HL-60/S4 (cell line): ENCODE data around the gene MAP7D2.

Experiments
- in situ Hi-C: fragments of 300-500 bp; cut with MboI; formaldehyde crosslinking; loops from 2 replicates; pipeline ENCODE4 v1.14.3; 2022; ENCODE audit warnings: low sequenced_read_pairs

The MAP7D2 gene

DNA sequence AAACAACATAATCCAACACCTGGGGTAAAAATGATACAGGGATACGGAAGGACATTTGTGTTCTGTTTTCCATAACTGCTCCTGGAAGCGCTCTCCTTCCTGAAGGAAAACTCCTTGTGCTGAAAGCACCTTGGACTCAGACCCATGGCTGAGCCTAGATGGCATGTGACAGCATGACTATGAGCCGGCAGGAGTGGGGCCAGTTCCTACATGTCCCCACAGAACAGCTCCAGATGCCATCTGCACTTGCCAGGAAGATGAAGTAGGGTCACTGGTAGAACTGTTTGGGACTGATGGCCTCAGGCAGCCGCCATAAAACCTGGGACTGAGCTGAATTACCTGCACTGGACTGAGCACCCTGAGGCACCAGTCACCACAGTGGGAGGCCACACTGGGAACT, 69.8 kb downstream of the MAP7D2 start:
- in situ Hi-C loops, result no loop called here

DNA sequence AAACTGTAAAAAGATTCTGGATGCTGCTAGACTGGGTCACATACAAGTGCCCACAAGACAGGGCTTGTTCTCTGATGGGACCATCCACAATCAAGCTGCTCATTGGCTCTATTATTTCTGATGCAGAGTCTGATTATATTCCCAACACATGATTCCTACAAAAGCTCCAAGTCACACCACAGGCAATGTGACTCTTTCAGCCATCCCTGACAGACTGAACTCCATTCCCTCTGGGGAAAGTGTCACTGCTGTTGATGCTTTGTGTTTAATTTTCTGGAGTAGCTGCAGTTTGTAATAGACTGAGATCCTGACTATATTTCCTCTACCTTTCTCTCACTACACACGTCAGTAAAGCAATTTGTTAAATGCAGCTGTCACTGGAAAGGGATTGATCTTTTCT, 70.5 kb downstream of the MAP7D2 start:
- in situ Hi-C loops, result no loop called here

DNA sequence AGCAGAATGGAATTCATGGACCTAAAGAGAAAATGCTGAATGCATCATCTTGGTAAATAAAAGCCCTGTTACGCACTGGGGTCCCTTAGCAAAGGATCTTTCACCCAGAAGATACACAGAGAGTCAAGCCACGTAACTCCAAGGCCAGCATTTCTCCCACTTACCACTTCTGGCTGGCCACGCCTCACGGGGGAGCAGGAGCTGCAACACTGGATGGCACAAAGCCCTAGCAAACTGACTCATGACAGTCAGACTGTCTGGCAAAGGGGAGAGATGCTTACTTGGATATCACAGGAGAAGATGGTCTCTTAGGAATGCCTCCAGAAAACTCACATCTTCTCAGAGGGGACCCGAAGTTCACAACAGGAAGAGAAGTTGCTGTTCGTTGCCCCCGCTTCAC, 74.5 kb downstream of the MAP7D2 start:
- in situ Hi-C loops, result no loop called here

DNA sequence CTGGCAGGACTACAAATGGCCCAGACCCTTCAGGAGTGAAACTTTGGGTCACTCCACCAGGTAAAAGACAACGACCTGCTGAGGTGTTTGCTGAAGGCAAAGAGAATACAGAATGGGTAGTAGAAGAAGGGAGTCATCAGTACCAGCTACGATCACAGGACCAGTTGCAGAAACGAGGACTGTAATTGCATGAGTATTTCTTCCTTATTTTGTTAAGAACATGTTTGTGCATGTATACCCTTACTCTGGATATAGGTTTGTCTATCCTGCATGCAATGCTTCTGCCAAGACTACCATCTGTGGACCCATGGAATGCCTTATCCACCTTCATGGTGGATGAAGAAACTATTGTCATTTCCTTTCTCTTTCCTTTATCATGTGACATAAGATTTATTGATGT, 77.7 kb downstream of the MAP7D2 start:
- in situ Hi-C loops, result no loop called here

DNA sequence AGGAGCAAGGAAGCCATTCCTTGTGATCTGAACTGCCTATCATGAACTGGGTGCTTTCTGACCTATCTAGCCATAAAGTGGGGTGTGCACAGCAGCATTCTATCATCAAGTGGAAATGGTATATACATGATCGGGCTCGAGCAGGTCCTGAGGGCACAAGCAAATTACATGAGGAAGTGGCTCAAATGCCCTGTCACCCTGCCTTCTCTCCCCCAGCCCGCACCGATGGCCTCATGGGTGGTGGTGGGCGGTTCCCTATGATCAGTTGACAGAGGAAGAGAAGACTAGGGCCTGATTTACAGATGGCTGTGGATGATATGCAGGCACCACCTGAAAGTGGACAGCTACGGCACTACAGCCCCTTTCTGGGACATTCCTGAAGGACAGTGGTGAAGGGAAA, 79.5 kb downstream of the MAP7D2 start:
- in situ Hi-C loops, result no loop called here

DNA sequence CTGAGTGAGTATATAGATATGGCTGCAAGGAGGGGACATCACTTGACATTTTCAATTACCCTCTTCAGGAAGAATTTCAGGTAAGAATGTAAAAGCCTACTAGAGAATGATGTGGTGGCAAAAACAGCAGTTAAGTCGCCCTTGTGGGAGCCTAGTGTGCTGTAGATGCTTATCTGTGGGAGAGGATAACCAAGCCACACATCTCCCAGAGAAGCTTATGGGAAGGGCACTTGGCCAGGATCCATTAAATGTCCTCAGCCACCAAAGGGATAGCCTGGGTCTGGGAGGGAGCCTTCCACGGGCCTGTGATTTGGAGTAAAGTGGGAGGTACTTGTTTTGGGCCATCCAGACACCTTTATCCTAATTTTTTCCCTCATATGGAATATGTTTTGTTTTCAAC, 84.5 kb downstream of the MAP7D2 start:
- in situ Hi-C loops, result no loop called here

DNA sequence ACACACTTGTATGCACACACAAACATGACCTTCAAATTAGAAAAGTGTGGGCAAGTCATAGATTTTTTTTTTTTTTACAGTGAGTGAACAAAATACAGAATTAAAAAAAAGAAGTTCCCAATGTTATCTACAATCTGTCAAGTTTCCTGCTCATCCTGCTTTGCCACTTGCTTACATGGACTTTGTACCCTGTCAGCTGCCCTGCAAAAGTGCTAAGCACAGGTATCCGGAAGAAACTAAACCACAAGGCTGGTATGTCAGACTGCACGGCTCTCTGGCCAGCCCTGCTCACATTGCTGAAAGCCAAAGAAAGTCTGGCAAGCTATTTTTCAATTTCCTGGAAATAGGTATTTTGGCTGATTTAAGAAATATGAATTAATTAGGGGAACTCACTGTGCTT, 87.0 kb downstream of the MAP7D2 start:
- in situ Hi-C loops, result no loop called here

DNA sequence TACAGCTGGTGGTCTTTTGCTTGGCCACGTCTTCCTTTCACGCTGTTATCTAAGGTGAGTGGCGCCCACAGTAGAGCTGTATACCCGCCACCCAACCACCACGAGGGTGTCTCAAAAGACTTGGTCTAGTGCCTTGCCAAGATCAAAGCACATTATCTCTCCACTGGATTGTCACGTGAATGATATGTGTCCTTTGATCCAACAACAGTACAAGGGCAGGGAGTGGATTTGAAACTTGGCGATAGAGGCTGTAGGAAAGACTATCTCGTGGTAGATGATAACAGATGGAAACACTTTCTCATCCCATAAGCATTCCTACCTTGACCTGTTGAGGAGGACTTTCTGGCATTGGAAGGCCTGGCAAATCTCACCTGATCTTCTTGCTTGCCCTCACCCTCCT, 88.1 kb downstream of the MAP7D2 start:
- in situ Hi-C loops, result no loop called here

DNA sequence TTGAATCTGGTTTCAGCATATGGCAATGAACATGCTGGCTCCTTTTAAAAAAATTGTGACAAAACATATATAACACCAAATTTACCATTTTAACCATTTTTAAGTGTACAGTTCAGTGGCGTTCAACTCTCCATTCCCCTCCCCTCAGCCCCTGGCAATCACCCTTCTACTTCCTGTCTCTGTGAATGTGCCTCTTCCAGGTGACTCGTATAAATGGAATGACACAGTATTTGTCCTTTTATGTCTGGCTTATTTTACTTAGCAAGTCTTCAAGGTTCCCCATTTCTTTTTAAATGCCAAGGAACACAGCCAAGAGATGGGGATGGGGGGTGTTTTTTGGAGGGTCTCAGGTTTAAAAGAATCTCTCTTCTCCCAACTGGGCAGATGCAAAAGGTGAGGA, 90.4 kb downstream of the MAP7D2 start:
- in situ Hi-C loops, result no loop called here

DNA sequence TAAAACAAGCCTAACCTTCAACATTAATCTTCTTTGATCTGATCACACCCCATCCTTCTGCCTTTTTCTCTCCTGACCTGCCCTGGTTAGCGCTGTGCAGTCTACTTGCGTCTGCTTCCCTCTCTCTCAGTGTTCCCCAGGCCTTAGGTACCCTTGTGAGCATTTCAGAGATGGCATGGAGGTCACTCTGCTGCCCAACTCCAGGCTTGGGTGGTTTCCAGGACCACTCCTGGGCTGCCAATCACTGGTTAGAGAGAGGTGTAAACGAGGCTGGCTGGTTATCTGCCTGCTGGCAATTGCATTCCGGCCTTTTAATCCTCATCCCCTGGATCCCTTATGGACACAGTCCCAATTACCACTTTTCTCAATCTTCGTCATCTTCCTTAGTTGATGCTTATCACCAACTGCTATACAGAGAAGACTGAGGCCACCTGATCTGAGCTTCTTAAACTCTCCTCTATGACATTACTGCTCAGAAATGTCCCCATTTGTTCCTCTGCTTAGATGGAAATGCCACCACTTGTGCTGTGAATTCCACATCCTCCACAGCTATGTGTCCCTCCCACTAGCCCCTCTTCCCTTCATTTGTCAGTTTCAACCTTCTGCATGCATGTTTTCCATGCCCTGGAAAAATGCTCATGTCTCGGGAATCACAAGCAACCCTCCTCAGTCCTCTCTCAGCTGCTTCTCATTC, 96.9 kb downstream of the MAP7D2 start:
- in situ Hi-C loops, result no loop called here

DNA sequence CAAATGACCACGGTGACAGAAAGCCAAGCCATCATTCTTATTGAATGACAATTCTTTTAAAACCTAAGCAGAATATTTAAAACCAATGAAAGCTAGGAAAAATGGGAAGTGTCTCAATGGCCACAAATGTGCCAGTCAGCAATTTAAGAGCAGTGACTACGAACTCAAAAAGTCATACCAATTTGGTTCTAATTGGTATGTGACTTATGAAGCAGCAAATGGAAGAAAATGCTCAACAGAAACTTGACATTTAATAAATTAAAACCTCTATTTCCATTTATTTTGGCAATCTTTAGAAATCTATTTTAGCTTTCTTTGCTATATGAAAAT, 100.1 kb downstream of the MAP7D2 start:
- in situ Hi-C loops, result no loop called here

DNA sequence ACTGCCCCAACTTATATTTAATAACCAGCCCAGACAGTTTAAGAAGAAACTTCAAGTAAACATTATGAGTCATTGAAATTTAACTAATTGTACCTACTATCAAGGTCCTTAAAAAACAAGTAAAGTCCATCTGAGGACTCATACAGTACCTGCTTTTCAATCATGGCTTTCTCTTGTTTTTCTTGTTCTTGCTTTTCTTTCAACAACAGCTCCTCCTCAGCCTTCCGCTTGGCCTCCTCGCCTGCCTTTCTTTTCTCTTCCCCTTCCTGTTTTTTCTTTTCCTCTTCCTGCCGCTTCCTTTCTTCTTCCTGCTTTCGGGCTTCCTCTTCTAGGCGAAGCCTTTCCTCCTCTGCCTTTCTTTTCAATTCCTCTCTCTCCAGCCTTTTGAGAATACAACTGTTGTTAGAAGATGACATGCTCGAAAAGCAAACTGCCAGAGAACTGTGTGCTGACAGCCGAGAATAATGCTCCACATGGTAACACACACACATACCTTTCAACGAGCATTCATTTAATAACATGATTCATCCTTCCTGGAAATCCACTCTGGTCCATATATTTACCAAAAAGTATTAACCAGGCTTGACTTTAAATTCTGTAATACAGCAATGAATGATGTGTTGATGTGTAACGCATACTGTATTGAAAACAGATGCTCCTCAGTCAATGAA, 100.6 kb downstream of the MAP7D2 start:
- in situ Hi-C loops, result no loop called here

DNA sequence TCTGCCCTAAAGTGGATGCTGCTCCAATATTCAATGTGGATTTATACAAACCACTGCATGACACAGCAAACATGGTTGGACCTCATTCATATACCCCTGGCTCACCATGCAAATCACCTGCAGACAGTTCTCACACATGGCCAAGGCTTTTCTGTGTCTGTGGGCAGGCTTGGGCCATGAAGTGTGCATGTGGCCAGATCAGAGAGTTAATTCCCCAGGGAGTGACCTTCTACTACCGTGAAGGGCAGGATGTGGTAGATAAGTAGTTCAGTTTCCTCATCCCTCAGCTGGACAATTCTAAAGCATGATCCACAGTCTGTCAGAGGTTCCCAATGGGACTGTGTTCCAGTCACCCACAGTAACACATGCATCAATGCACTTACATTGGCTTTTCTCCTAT, 101.3 kb downstream of the MAP7D2 start:
- in situ Hi-C loops, result no loop called here

DNA sequence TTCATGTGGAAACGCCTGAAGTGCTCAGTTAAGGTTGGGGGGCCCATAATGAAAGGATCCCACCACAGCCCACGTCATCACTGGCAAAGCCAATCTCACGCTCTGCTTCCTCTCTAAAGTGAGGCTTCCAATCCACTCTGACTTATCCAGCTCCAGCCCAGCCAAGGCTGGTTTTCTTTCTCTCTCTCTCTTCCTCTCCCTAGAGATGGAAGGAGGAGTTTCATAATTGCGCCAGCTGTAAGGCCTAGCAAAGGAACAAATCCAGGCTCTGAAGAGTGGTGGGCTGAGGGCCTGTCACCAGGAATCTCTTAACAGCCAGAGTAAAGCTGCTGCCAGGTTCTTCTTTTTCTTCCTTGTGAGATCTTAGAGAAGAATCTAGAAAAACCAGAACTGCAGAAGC, 105.1 kb downstream of the MAP7D2 start:
- in situ Hi-C loops, result no loop called here

DNA sequence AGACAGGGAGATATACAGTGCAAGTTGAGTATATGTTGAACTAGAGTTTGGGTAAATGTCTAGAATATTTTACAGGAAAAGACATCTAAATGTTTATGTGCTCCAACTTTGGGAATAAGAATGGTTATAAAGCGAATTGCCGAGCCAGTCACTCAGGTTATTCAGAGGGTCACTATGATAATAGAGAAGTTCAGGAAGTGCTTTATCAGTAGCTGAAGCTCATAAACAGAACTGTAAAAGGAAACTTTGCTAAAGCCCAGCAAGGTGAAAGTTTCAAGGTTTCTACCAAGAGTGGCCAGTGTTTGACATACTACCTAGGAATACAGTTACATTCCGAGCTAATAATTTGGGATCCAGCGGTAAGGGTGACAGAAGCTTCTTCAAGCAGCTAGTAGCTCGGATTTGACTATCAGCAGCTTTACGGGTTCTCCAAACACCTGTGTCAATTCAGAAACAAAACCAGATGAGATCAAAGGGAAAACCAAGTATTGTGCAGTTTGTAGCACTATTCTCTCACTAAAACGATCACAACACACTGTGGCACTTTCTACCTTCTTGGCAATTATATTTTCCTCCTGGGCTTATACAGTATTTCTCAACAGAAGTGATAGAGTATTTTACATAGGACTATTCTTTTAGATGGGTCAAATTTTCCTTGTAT, 108.6 kb downstream of the MAP7D2 start:
- in situ Hi-C loops, result no loop called here

DNA sequence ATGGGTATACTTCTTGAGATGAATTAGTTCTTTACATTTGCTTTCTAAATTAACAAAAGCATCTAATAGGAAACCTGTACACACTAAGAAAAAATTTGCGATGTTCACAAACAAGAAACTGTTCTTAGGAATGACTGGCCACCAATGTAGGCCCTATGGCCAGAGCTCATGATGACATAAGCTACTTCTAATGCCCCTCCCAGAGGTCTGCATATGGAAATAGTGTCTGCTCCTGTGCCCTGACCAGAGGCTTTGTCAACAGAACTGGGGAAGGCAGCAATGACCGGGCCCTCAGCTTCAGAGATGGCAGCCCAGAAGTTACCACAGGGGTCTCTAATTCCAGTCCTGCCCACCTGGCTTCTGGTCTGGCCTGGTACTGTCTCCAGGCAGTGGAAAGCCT, 110.8 kb downstream of the MAP7D2 start:
- in situ Hi-C loops, result no loop called here

DNA sequence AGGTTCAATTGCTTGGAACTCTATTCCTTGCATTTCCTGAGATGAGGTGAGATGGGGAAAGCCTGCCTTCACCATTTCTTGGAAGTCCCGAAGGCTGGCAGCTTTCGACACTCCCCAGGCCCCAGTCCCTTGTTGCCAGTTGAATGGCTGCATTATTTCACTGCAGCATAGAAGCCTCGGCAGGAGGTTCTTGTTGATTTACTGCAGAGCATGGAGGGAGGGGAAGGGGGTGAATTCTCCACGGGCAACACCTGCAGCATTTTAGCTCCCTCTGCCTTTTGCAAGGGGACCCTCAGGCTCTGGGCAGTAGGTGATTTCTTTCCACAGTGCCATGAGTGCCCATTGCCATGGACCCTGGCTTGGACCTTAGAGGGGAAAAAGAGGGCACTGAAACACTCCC, 115.1 kb downstream of the MAP7D2 start:
- in situ Hi-C loops, result no loop called here

DNA sequence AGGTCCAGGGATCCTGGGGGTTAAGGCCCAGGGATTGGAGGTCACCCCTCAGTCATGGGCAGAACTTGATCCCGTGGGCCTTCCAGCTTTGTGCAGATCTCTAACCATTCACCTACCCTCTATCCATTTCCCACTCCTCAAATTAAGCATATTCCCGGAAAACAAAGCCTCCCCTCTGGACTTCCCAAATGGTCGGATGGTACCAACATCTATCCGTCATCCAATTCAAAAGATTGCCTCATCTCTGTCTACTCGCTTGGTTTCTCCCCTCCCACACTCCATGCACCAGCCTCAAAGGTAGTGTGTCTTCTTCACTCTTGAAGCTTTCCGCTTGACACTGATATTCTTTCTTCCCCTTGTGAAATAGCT, 125.4 kb downstream of the MAP7D2 start:
- in situ Hi-C loops, result no loop called here

DNA sequence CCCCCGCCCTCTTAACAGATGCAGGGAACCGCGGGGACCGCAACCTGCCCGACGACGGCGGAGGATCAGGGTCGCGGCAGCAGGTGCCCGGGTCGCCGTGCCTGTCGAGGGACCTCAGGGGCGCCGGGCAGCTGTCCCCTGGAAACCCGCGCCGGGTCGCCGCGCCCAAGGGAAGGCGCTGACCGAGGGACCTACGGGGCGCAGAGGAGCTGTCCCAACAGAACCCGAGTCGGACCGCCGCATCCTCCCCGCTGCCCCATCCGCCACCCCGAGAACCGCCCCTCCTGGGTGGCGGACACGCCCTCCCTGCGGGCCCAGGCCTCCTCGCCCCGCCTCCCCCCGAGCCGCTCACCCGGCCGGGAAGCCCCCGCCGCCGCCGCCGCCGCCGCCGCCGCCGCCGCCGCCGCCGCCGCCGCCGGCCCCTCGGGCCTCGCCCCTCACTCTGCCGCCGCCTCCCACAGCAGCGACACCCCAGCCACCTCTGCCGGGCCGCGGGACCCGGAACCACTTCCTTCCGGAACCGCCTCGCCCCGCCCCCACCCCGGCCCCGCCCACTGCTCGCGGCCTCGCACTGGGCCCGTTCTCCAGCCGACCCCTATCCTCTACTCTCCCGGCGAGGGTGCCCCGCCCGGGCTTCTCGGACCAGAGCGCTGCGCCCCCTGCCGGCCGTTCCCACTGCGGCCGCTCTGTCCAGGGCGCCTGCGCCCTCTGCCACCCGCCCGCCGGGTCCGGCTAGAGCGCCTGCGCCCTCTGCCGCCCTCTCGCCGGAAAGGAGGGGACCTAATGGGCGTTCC, 126.0 kb downstream of the MAP7D2 start, which contains the start of gene BCLAF3:
Gene BCLAF3 (minus strand): TSS at position 506 of the 794 bp plus-strand sequence. CDS start 20,797 bp downstream, outside the sequence.
- in situ Hi-C loops, result no loop called here

DNA sequence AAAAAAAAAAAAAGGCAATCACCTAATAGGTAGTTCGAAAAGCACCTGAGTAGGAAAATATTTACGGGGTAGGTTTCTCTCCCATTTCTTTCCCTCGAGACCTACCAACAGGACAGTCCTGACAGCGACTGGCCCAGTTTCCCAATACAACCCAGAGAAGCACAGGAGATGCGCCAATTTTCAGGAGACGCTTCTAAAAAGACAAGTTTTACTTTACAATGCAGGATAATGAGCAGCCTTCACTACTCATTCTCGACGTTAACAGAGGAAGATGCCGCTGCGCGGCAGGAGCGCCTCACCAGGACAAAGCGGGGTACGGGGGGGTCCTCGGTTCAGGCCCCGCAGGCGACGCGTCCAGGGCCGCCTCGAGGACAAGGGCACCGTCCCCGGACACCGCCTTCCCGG, 126.6 kb downstream of the MAP7D2 start:
- in situ Hi-C loops, result no loop called here

DNA sequence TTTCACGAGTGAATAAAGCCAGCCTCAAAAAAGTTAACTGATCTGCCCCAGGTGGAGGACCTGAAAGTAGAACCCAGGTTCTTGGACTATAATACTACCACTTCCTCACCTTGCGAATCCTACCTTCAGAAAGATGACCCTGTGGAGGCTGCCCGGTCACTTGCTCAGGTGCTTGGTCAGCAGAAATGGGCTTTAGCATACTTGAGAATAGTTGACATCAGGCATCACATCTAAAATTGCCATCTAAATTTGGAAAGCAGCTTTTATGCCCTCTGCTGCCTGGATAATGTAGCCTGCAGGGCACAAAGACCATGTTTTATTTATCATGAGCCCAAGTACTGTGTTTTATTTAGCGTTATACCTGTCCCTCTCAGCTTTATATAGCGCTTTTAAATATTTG, 128.9 kb downstream of the MAP7D2 start:
- in situ Hi-C loops, result no loop called here

DNA sequence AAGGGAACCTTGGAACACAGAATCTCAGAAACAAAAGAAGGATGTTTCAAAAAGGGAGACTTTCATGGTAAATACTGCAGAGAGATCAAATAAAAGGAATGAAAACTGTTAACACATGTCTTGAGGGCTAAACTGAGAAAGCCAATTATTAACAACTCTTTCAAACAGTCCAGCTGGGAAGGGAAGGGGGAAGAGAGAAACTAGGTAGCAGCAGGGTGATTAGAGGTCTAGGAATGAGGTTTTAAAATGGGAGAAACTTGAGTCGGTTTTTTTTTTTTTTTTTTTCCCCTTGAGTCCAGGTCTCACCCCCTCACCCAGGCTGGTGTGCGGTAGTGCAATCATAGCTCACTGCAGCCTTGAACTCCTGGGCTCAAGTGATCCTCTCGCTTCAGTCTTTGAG, 130.2 kb downstream of the MAP7D2 start:
- in situ Hi-C loops, result no loop called here
